GM11168 (cell line): ENCODE data around the gene LCE3B.

ENCODE experiments used
- in situ Hi-C: fragments of 300-500 bp; cut with MboI; formaldehyde crosslinking; loops from one replicate; pipeline ENCODE4 v1.12.0; 2022; ENCODE audit warnings: low sequenced_read_pairs; ENCODE audit not compliant: unreplicated experiment

Gene LCE3B

GRCh38 chr1:152657677-152658076, 44.1 kb downstream of the LCE3B start:
- in situ Hi-C loops: no loop called here

DNA sequence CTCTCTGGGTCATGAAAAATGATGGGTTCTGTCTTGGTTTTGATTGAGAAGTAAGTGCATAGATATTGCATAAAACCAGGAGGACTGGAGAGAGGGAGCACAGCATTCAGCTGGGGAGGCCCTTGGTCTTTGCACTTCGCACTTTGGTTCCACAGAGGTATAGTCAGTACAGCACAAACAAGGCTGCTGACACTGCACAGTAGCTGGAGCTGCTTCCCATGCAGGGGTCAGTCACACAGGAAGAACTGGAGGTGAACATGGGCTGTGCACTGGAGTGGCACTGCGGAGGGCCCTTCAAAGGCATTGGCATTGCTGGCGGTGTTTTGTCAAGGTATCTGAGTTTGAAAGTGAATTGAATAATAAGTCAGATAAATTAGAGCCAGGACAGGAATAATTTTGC, 45.0 kb downstream of the LCE3B start:
- in situ Hi-C loops: no loop called here

GRCh38 chr1:152663098-152663497, 49.5 kb downstream of the LCE3B start, which contains the start of gene LCE2D:
Gene LCE2D (plus strand): TSS chr1:152663380. CDS start chr1:152664106, 726 bp downstream.
- in situ Hi-C loops: no loop called here
